Measurements from ENCODE around the gene FGD4. TPM values are rescaled to one million over a fixed set of nuclear protein-coding genes. Genes with fewer than 3 reads are reported as not detected.

FGD4 gene
- total and polyA plus RNA-seq, 2 donors (not counting 3 experiments of a cell fraction or from before 2014, with no cell fraction given): 6.6 to 44.7 TPM

GRCh38 chr12:32367381-32367780, 32.0 kb upstream of the FGD4 start:
- Histone ChIP-seq H3K27me3 (ENCODE audit: control insufficient read depth in 2 of 2, insufficient read depth in 2 of 2, low read length in 2 of 2) (no peaks in the 10 kb centered on the region), H3K27ac (ENCODE audit: insufficient read depth, low read depth, low read length) (no peak overlapping the region), H3K36me3 (ENCODE audit: control insufficient read depth in 2 of 2, extremely low read depth in 1 of 2, insufficient read depth in 2 of 2, low read length in 2 of 2) (peaks cover 0 to 4% of the 10 kb centered on the region in 2 experiments), H3K9me3 (replicated peaks; ENCODE audit: control insufficient read depth, insufficient read depth, low read length) (no peaks in the 10 kb centered on the region), H3K9ac (replicated peaks; ENCODE audit: extremely low read depth, insufficient read depth, low read length) (no peak overlapping the region), H3K9me1 (replicated peaks; ENCODE audit: control insufficient read depth, extremely low read depth, insufficient read depth, low read length) (no peaks in the 10 kb centered on the region), H2AFZ (ENCODE audit: low read depth, low read length) (no peak overlapping the region), H3K4me1 (ENCODE audit: control insufficient read depth, extremely low read depth, insufficient read depth, low read length) (peaks cover 2% of the 10 kb centered on the region), H3K4me3 (replicated peaks in 1 of 3; ENCODE audit: insufficient read depth in 1 of 3, low read depth in 1 of 3, low read length in 3 of 3) (no peak overlapping the region), H3K79me2 (ENCODE audit: control insufficient read depth, insufficient read depth, low read length) (no peaks in the 10 kb centered on the region), H3K4me2 (ENCODE audit: insufficient read depth, low read length) (no peak overlapping the region), H4K20me1 (replicated peaks; ENCODE audit: control insufficient read depth, extremely low read depth, insufficient read depth, low read length) (no peaks in the 10 kb centered on the region)
- no peak for DNase-seq (ENCODE audit: low read depth, low spot score)
- POLR2A ChIA-PET: no interaction called here
- intact Hi-C loops (cut with micrococcal nuclease) (loop anchor here (5.0 kb wide), 1 partner anchor 355 kb away; no protein-coding TSS in a partner anchor), dilution Hi-C loops (cut with MboI; ENCODE audit: extremely low pct_ligation_motif_present, low sequenced_read_pairs) (no loop called here)
- BruUV-seq (replicated peaks): no TSS peak
- CTCF ChIA-PET: interaction anchor here (0.6 to 6.6 kb wide), 7 partner anchors 11 to 388 kb away, joined by 3 to 95 read pairs (median 4); partner anchors contain the start of genes FGD4 and YARS2
- TF ChIP-seq POLR2A (IDR thresholded peaks at IDR 0.05; ENCODE audit: low read depth, low read length) (no peak), POLR2AphosphoS5 (IDR thresholded peaks at IDR 0.05; ENCODE audit: insufficient read depth, low read depth, low read length) (no peak), EZH2 (IDR thresholded peaks at IDR 0.05; ENCODE audit: borderline replicate concordance, low read depth, low read length, severe bottlenecking) (no peak)
- FAIRE-seq: no peak

- no peak for TF ChIP-seq MAX (IDR thresholded peaks at IDR 0.05; ENCODE audit: insufficient read depth, insufficient read length)
- no peak for TF ChIP-seq FOS (IDR thresholded peaks at IDR 0.05; ENCODE audit: borderline replicate concordance, insufficient read depth, low read length)
- TF ChIP-seq GATA2 (IDR thresholded peaks at IDR 0.05; ENCODE audit: insufficient read depth, insufficient read length, low read depth, low read length): no peak
- TF ChIP-seq POLR2A (IDR thresholded peaks at IDR 0.05; ENCODE audit: low read depth, low read length): no peak
- no peak for TF ChIP-seq EZH2 (IDR thresholded peaks at IDR 0.05; ENCODE audit: borderline replicate concordance, low read depth, low read length, severe bottlenecking)
- no peak for TF ChIP-seq MYC (IDR thresholded peaks at IDR 0.05; ENCODE audit: low read depth, low read length)
- no peak for TF ChIP-seq POLR2AphosphoS5 (IDR thresholded peaks at IDR 0.05; ENCODE audit: insufficient read depth, low read depth, low read length)
- TF ChIP-seq, protein P1, sequence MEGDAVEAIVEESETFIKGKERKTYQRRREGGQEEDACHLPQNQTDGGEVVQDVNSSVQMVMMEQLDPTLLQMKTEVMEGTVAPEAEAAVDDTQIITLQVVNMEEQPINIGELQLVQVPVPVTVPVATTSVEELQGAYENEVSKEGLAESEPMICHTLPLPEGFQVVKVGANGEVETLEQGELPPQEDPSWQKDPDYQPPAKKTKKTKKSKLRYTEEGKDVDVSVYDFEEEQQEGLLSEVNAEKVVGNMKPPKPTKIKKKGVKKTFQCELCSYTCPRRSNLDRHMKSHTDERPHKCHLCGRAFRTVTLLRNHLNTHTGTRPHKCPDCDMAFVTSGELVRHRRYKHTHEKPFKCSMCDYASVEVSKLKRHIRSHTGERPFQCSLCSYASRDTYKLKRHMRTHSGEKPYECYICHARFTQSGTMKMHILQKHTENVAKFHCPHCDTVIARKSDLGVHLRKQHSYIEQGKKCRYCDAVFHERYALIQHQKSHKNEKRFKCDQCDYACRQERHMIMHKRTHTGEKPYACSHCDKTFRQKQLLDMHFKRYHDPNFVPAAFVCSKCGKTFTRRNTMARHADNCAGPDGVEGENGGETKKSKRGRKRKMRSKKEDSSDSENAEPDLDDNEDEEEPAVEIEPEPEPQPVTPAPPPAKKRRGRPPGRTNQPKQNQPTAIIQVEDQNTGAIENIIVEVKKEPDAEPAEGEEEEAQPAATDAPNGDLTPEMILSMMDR (IDR thresholded peaks at IDR 0.05; ENCODE audit: extremely low read depth in 1 of 2, insufficient read depth in 1 of 2, low read depth in 1 of 2, low read length in 2 of 2): no peak
- no peak for TF ChIP-seq JUN (IDR thresholded peaks at IDR 0.05; ENCODE audit: borderline replicate concordance, insufficient read depth, insufficient read length, low read depth)
- H3K79me2 ChIP-seq (ENCODE audit: control insufficient read depth, insufficient read depth, low read length): no peaks in the 10 kb centered on the region
- H3K36me3 ChIP-seq (ENCODE audit: control insufficient read depth in 2 of 2, extremely low read depth in 1 of 2, insufficient read depth in 2 of 2, low read length in 2 of 2): peaks cover 0 to 4% of the 10 kb centered on the region in 2 experiments
- no peaks in the 10 kb centered on the region for H3K9me3 ChIP-seq (replicated peaks; ENCODE audit: control insufficient read depth, insufficient read depth, low read length)
- POLR2A ChIA-PET: no interaction called here
- no TSS peak for BruUV-seq (replicated peaks)
- no peak for DNase-seq (ENCODE audit: low read depth, low spot score)
- dilution Hi-C loops (cut with MboI; ENCODE audit: extremely low pct_ligation_motif_present, low sequenced_read_pairs): no loop called here
- no peak overlapping the region for H3K9ac ChIP-seq (replicated peaks; ENCODE audit: extremely low read depth, insufficient read depth, low read length)
- FAIRE-seq: no peak
- CTCF ChIA-PET: interaction anchor here (0.9 to 2.1 kb wide), 2 partner anchors 17 to 303 kb away, joined by 3 to 11 read pairs; no protein-coding TSS in a partner anchor
- no peak overlapping the region for H3K27ac ChIP-seq (ENCODE audit: insufficient read depth, low read depth, low read length)
- H3K9me1 ChIP-seq (replicated peaks; ENCODE audit: control insufficient read depth, extremely low read depth, insufficient read depth, low read length): no peaks in the 10 kb centered on the region
- no peak overlapping the region for H2AFZ ChIP-seq (ENCODE audit: low read depth, low read length)
- H4K20me1 ChIP-seq (replicated peaks; ENCODE audit: control insufficient read depth, extremely low read depth, insufficient read depth, low read length): no peaks in the 10 kb centered on the region
- no peaks in the 10 kb centered on the region for H3K27me3 ChIP-seq (ENCODE audit: control insufficient read depth in 2 of 2, insufficient read depth in 2 of 2, low read length in 2 of 2)
- no peak overlapping the region for H3K4me3 ChIP-seq (replicated peaks in 1 of 3; ENCODE audit: insufficient read depth in 1 of 3, low read depth in 1 of 3, low read length in 3 of 3)
- H3K4me2 ChIP-seq (ENCODE audit: insufficient read depth, low read length): no peak overlapping the region
- intact Hi-C loops (cut with micrococcal nuclease): loop anchor here (5.0 kb wide), 1 partner anchor 353 kb away; no protein-coding TSS in a partner anchor
- peaks cover 2% of the 10 kb centered on the region for H3K4me1 ChIP-seq (ENCODE audit: control insufficient read depth, extremely low read depth, insufficient read depth, low read length)
Observed at GRCh38 chr12:32369202-32369601, 30.2 kb upstream of the FGD4 start.

Measured in endothelial cell of umbilical vein (primary cell).